Renal cortex interstitium (tissue), 11 donors: ENCODE data around the gene PEX6. TPM values are rescaled to one million over a fixed set of nuclear protein-coding genes. Genes with fewer than 3 reads are reported as not detected.
"Not testable (repeated sequence)": the region's sequence is repeated elsewhere in the genome, so short reads cannot be mapped to it uniquely, and the experiment has no call there.

Experiments used
- DNase-seq, 11 donors: peaks; one replicate each; pipeline ENCODE4 v3.0.0-alpha.2; 2013; ENCODE audit warnings: low read depth in 9 of 11, low spot score in 4 of 11; ENCODE audit errors: extremely low read depth in 1 of 11
- polyA plus RNA-seq, 3 donors: library from polyadenylated mRNA; unstranded; fragments of 120-200 nt; gene quantifications; one replicate each; pipeline ENCODE4 v1.2.1, GENCODE V29; 2013; ENCODE audit not compliant: insufficient read length in 3 of 3

PEX6 gene
- polyA plus RNA-seq, 3 donors: 23.2 to 32.2 (median 23.4) TPM

DNA sequence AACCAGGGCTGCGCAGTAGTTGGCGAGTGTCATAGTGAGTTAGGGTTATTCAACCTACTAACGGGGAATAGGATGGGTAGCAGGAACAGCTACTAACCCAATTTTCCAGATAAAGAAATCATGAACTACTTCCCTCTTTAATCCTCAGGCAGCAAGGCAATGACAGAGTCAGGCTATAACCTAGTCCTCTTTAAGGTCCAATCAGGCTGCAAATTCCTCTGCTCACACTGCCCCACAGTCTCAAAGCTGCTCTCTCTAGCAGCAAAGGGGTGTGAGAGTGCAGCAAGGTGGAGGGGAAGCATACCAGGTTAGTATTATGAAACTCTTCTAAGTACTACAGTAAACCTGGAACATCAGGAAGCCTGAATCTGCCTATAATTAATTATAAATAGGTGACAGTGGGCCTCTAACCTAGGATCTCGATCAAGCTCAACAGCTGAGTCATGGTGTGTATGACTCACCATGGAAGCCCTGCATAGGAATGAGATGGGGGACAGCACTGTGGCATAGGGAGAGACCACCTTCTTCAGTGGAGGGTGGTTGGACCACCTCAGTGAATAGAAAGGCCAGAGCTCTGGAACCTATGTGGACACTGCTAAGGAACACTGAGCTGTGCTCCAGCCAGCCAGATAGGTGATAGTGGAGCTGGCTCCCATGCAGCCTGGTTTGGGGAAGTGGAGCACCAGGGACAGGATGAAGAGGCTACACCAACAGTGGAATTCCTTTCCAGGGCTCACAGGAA, 7.9 kb downstream of the PEX6 start:
- DNase-seq: no peak

DNA sequence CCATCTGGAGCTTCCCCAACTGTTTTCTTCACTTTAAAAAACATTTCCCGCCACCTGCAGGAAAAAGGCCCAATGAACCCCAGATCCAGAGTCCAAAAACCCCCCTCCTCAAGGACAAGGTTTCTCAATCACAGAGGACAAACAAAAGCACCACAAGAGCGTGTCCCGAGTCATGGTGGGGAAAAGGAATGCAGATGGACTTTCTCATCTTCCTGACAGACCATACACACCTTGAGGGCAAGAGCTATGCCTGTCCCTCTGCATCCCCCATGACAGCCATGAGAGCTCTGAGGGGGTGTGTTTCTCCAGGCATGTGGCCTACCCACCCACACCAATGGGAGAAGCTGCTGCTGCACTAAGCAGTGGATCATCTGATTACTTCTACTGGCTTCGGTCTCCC, 9.0 kb downstream of the PEX6 start:
- DNase-seq: no peak

DNA sequence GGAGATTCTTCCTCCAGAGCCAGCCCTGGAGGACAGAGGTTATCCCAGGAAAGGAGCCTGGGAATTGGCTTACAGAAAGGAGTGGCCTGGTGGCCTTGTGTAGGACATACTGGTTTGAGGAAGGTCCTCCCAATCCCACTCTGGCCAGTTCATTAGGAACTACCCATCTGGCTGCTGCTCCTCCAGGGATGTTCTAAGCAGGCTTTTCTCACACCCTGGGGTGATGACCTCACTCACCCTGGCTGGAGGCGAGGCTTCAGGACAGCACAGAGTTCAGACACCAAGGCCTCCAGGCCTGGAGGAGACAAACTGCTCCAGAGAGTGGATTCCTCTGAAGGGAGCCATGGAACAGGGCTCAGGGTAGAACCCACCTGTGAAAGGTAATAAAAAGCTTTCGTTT, 9.6 kb downstream of the PEX6 start:
- no peak for DNase-seq

DNA sequence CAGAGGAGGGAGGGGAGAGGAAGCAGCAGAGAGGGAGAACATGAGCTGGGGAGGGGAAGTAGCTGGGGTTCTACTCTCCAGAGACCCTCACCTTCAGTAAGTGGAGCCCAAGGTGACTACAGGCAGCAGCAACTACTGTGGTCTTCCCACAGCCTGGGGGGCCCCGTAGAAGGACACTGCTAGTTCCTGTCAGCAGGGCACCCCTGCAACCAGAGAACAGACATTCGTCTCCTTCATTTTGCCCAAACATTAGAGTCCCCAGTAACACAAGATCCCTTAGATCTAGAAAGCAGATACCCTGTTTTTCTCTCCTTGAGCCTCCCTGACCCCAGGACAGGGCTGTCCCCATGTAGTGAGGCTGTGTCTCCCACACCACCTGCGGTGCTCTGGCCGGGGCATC, 10.2 kb downstream of the PEX6 start:
- DNase-seq: no peak

DNA sequence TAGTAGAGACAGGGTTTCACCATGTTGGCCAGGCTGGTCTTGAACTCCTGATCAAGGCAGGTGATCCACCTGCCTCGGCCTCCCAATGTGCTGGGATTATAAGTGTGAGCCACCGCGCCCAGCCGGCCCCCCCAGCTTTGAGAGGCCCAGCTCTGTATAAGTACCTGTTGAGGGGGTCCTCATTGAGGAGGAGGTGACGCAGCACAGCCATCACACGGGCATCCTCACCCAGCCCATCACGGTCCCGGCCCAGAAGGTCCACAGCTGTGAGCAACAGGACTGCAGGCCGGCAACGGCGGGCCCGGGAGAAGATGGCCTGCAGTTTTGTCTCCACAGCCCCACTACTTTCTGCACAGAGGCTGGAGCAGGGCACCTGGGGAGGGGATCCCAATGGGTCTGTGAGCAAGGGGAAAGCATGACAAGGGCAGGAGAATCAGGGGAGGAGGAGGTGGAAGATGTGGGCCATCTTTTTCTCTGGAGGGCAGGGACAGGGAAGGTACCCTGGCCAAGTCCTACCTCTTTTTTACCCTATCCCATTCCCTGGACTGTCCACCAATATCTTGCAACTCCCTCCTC, 10.8 kb downstream of the PEX6 start:
- no peak for DNase-seq

DNA sequence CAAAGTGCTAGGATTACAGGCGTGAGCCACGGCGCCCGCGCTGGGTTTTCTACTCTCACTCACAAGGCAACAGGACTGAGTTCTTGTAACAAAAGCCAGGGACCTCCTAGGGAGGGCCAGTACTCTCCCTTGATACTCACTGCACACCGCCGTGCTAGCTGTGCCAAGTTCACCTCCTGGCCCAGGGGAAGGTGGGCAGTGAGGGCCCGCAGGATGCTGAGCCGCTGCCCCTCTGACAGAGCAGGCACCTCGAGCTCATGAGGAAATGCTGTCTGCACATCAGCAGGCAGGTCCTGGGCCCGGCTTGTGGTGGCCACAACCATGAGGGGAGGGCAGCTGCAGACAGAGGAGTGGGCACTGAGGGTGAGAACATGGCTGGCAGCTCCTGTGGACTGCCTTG, 11.8 kb downstream of the PEX6 start:
- no peak for DNase-seq

DNA sequence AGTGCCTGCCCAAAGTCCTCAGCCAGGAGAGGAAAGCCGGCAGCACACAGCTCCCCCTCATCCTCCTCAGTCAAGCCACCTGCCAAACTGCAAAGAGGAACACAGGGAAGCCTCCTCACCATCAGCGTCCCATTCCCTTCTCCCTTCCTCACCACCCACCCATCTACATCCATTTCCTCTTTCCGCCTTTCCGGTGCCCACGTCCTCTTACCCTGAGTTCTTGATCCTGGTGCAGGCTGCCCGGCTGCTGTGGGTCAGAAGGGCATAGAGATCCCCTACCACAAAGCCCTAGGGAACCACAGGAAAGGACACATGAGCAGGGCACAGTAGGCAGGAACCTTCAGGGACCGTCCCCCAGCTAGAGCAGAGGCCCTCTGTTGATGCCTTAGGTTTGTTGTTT, 12.4 kb downstream of the PEX6 start:
- no peak for DNase-seq

DNA sequence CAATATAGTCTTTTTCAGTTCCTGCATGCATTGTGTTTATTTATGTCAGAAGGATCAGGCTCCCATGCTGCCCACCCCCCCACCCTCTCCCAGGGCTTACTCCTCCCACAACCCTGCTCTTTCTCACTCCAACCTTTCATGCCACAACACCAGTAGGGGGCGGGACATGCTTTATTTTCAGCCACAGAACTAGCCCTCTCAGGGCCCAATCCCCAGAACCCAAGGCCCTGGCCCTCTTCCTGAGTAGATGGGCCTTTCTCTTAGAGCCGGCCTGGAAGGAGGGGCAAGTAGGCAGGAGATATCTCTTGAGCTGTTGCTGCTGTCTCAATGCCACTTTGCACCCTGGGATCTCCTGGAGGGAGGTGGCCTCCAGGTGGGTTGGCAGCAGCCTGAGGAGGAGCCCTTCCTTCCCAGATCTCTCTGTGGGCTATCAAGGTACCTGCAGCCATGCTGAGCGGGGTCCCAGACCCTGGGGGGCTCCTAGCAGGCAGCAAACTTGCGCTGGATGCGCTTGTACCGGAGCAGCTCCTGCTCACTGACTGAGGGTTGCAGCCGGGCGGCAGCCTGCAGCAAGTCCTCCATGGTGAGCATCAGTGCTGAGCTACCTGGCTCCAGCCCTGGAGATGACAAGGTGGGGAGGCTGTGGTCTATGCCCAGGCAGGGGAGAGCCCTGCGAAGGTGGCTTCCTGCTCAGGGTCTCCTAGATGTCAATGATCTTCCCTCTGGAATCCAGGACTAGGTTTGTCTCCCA, 15.0 kb downstream of the PEX6 start:
- peak in 1 of 11 donors; percentile 12 for DNase-seq

DNA sequence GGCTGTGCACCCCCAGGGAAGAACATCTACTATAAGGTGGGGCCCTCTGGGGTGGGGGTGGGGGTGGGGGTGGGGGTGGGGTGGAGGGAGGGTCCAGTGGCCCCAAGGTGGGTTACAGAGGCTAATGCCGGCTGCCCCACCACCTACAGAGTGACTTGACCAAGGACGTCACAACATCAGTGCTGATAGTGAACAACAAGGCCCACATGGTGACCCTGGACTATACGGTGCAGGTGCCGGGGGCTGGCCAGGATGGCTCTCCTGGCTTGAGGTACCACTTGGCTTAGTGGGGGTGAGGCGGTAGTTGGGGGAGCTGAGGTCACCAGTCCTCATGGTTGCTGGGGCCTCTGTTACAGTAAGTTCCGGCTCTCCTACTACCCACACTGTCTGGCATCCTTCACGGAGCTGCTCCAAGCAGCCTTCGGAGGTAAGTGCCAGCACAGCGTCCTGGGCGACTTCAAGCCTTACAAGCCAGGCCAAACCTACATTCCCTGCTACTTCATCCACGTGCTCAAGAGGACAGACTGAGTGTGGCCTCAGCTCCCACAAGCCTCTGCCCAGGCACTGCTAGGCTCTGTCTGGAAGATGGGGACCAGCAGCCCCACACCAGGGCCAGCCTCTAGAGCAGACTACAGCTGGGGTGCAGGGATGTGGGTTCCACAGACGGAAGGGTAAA, 15.7 kb downstream of the PEX6 start:
- no peak for DNase-seq

DNA sequence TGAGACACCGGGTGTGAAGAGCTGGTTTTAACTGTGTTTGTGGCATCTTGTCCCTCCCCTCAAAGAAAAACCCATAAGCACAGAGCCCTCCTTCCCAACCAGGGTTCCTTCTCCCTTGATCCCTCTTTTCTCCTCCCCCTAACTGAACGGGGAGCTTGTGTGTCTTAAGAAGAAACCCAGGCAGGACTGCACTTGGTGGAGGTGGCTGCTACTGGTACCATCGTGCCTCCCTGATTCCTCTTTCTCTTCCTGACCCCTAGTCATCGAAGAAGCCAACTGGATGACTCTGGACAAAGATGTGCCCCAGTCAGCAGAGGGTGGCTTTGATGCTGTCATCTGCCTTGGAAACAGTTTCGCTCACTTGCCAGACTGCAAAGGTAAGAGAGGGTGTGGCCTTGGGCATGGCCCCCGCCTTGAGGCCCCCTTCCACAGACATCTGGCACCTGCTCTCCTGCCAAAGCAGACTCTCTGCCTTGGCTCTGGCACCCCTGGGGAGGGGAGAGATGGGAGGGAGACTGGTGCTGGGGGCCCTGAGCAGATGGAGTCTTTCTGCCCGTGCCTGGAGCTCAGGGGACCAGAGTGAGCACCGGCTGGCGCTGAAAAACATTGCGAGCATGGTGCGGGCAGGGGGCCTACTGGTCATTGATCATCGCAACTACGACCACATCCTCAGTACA, 16.3 kb downstream of the PEX6 start:
- DNase-seq: no peak

DNA sequence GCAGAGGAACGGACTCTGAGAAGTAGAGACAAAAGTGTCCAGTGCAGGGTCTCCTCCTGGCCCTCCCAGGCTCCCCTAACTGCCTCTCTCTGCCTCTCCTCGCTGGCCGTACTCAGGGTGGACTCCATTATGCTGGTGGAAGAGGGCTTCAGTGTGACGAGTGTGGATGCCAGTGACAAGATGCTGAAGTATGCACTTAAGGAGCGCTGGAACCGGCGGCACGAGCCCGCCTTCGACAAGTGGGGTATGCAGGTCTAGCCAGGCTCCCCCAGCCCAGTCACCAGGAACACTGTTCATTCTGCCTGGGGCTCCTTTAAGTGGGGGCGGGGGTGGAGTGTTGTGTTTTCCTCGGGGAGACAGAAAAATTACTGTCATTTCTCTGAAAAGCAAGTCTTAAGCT, 16.9 kb downstream of the PEX6 start:
- no peak for DNase-seq

DNA sequence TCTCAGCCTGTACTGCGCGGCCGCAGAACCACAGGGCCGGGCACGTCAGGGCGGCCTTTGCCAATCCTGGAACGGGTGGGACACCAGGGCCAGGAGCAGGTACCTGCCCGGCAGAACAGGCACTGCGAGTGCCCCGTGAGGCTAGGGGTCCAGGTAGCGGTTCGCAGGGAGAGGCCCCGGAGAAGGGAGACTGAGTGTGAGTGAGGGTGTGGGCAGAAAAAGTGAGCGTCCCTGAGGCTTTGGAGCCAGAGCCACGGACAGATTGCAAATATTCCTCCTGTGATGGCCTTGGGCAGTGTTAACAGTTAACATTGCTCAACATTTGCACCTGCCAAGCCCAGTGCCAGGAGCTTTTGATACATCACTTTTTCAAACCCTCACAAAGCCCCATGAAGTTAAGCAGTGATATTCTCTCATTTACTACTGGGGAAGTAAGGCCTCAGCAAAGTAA, 17.9 kb downstream of the PEX6 start:
- DNase-seq: no peak

DNA sequence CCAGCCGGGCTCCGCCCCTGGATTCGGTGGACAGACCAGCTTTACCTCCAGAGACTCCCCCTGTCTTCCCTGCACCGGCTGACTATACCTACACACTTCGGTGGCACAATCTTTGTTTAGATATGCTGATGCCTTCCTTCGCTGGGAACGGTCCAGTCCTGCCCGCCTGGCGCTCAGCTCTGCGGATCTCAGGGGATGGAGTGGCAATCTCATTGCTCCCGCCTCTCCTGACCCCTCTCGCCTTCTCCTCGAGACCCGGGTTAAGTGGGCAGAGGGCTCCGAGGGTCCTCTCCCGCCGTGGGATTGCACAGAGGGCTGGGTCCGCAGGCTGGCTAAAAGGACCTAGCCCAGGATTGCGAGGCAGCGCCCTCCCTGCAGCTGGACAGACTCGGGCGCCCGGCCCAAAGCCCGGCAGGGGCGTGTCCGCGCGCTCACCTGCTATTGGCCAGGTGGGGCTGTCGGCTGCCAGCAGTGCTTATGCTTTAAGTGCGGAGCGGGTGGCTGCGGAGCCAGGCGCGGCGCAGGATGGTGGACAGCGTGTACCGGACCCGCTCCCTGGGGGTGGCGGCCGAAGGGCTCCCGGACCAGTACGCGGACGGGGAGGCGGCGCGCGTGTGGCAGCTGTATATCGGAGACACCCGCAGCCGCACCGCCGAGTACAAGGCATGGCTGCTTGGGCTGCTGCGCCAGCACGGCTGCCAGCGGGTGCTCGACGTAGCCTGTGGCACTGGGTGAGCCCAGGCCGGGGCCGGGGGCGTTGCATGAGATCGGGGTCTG, 18.6 kb downstream of the PEX6 start, which contains the start of gene GNMT:
GNMT (plus strand) TSS at position 512 of the 777 bp plus-strand sequence; CDS start at position 526, 14 bp downstream.
- DNase-seq: peak in 4 of 11 donors; percentile 18 to 48 (median 48)

DNA sequence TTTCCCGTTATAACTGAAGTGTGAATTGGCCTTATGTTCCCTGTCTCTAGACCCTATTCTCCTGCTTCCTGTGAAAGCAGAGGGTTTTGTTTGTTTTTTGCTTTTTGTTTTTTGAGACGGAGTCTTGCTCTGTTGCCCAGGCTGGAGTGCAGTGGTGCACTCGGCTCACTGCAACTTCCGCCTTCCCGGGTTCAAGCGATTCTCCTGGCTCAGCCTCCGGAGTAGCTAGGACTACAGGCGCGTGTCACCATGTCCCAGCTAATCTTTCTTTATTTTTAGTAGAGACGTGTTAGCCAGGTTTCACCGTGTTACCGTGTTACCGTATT, 19.1 kb downstream of the PEX6 start:
- DNase-seq: no peak

DNA sequence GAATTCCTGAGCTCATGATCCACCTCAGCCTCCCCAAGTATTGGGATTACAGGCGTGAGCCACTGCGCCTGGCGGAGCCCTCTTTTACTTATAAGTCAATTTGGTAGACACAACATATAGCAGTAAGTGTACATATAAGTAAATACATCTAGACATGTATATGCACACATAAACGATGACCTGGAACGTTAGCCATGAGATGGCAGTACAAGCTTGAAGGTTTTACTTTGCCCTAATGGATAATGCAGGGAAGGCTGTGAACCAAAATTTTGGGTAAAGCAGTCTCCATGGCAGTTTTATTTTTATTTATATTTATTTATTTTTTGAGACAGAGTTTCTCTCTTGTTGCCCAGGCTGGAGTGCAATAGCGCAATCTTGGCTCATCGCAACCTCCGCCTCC, 20.9 kb downstream of the PEX6 start:
- no peak for DNase-seq

DNA sequence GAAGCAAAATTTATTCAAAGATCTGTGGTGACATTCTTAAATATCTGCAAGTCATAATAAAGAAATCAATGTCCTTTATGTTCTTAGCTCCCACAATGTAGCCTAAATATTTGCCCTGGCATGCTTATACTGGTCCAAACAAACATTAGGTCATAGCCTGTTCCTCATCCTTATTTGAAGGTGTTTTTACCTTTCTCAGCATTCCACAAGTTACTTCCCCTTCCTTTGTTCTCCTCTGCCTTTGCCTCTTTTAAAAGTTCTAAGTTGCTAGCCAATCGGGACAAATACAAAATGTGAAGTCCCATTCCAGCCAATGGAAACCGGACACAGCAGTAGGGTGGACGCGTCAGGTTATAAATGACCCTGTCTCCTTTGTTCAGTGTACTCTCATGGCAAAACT, 24.6 kb downstream of the PEX6 start:
- DNase-seq: not testable (repeated sequence)

DNA sequence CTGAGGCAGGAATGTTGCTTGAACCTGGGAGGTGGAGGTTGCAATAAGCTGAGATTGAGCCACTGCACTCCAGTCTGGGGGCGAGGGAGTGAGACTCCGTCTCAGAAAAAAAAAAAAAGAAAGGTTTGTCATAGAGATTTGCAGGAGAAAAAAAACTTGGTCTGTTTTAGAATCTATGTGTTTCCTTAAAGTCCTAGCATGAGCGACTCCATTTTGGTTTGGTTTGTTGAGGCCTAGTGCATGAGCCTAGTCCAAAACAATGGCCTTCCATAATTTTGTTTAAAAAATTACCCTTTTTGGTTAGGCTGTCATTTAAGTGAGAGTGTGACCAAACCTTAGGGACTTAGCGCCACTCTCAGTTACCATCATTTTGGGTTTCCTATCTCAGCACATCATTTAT, 26.6 kb downstream of the PEX6 start:
- no peak for DNase-seq

DNA sequence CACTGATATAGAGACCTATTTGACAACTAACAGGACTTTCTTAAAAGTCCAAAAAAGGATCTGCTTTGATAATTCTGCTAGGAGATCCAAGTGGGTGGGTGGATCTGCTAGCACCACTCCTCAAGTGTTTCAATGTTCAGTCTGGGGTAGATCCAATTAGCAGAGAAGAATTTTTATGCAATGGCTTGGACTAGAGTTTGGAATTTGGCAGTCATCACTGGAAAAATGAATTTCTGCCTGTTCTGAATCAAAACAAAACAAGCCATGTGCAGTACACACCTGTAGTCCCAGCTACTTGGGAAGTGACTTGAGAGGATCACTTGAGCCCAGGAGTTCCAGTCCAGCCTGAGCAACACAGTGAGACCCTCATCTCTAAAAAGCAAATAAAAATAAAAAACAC, 31.0 kb downstream of the PEX6 start:
- DNase-seq: no peak

DNA sequence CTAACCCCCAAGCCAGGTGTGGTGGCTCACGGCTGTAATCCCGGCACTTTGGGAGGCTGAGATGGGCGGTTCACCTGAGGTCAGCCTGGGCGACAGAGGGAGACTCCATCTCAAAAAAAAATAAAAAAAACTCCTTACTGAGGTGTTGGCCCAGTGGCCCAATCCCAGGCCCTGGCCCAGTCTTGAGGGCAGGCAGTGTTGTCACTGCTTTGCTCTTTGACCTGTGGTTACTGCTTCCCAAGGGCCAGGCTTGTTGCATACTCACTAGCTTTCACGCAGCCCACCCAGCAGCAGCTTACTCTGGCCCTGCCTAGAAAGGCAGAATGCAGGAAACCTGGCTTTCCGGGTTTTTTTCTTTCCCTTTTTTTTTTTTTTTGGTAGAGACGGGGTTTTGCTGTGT, 36.5 kb downstream of the PEX6 start:
- DNase-seq: no peak
